HFFc6 (cell line): Measurements from ENCODE around the gene MPZL1. TPM values are rescaled to one million over a fixed set of nuclear protein-coding genes. Genes with fewer than 3 reads are reported as not detected.

Experiments used
- DNase-seq: peaks from one replicate; pipeline ENCODE4 v3.0.0-alpha.2; 2018
- H3K27ac Mint-ChIP-seq: 2 replicates; pipeline ENCODE4 v1.8.0; 2020; ENCODE audit warnings: mild to moderate bottlenecking, mixed read lengths
- H3K27me3 Mint-ChIP-seq: 2 replicates; pipeline ENCODE4 v1.8.0; 2021; ENCODE audit warnings: mild to moderate bottlenecking, moderate library complexity, mixed read lengths; ENCODE audit not compliant: insufficient read depth
- H3K36me3 Mint-ChIP-seq: 2 replicates; pipeline ENCODE4 v1.8.0; 2021; ENCODE audit warnings: low read depth, mixed read lengths
- H3K4me1 Mint-ChIP-seq: 2 replicates; pipeline ENCODE4 v1.8.0; 2020; ENCODE audit warnings: low read depth, mixed read lengths
- H3K4me3 Mint-ChIP-seq: 2 replicates; pipeline ENCODE4 v1.8.0; 2020; ENCODE audit warnings: mild to moderate bottlenecking, moderate library complexity, mixed read lengths
- H3K9me3 Mint-ChIP-seq: 2 replicates; pipeline ENCODE4 v1.8.0; 2020; ENCODE audit warnings: mild to moderate bottlenecking, mixed read lengths
- CTCF ChIP-seq: fragments of 200-600 bp; sonication (generic); IDR thresholded peaks from 2 replicates; pipeline ENCODE4 v1.5.0; 2021; ENCODE audit warnings: antibody characterized with exemption, mild to moderate bottlenecking
- total RNA-seq, 6 experiments: library from RNA; stranded (reverse); fragmentation: NEBNext Ultra II Directional; extraction: Animal tissue kit (Norgen Biotek cat#: 25700); gene quantifications; 2 replicates in 1 of 6; 3 replicates in 5 of 6; pipeline ENCODE4 v1.2.3, GENCODE V29; 2021

The MPZL1 gene
- total RNA-seq, 6 experiments from 2014 or later = 147 to 188 (median 183) TPM

- Mint-ChIP-seq H3K36me3 (no peaks in the 10 kb centered on the region), H3K9me3 (no peaks in the 10 kb centered on the region), H3K27me3 (peaks cover 29% of the 10 kb centered on the region), H3K4me3 (no peak overlapping the region), H3K27ac (no peak overlapping the region), H3K4me1 (0 out of 2 replicates have a peak, but pooled peaks cover under 1% of the 10 kb centered on the region)
- DNase-seq = no peak
- TF ChIP-seq CTCF = no peak
Observed at GRCh38 chr1:167695147-167695546, 26.6 kb upstream of the MPZL1 start.

- DNase-seq = no peak
- H3K4me3 Mint-ChIP-seq = no peak overlapping the region
- no peak overlapping the region for H3K27ac Mint-ChIP-seq
- peaks cover 31% of the 10 kb centered on the region for H3K27me3 Mint-ChIP-seq
- no peaks in the 10 kb centered on the region for H3K9me3 Mint-ChIP-seq
- no peak for TF ChIP-seq CTCF
- no peaks in the 10 kb centered on the region for H3K4me1 Mint-ChIP-seq
- no peaks in the 10 kb centered on the region for H3K36me3 Mint-ChIP-seq
Observed at GRCh38 chr1:167695756-167696561, 25.8 kb upstream of the MPZL1 start.

- no peak for DNase-seq
- Mint-ChIP-seq H3K36me3 (no peaks in the 10 kb centered on the region), H3K4me3 (no peak overlapping the region), H3K9me3 (no peaks in the 10 kb centered on the region), H3K27ac (no peak overlapping the region), H3K4me1 (no peaks in the 10 kb centered on the region), H3K27me3 (peaks cover 24% of the 10 kb centered on the region)
- no peak for TF ChIP-seq CTCF
Observed at GRCh38 chr1:167697667-167698141, 24.1 kb upstream of the MPZL1 start.

GRCh38 chr1:167698313-167698712, 23.5 kb upstream of the MPZL1 start:
- Mint-ChIP-seq H3K9me3 (no peaks in the 10 kb centered on the region), H3K27ac (no peak overlapping the region), H3K27me3 (peaks cover 28% of the 10 kb centered on the region), H3K4me3 (no peak overlapping the region), H3K4me1 (no peaks in the 10 kb centered on the region), H3K36me3 (no peaks in the 10 kb centered on the region)
- no peak for TF ChIP-seq CTCF
- DNase-seq = no peak

- no peak overlapping the region for H3K4me3 Mint-ChIP-seq
- no peak overlapping the region for H3K27ac Mint-ChIP-seq
- H3K27me3 Mint-ChIP-seq = peaks cover 35% of the 10 kb centered on the region
- no peaks in the 10 kb centered on the region for H3K4me1 Mint-ChIP-seq
- H3K9me3 Mint-ChIP-seq = no peaks in the 10 kb centered on the region
- DNase-seq = no peak
- TF ChIP-seq CTCF = no peak
- no peaks in the 10 kb centered on the region for H3K36me3 Mint-ChIP-seq
Observed at GRCh38 chr1:167701510-167701909, 20.3 kb upstream of the MPZL1 start.
